HEK293 (cell line): ENCODE measurements around the gene ACIN1.

Experiments used
- CTCF ChIP-seq: fragments of 450-650 bp; formaldehyde crosslinking; IDR thresholded peaks from 2 replicates; pipeline ENCODE4 v1.5.1; 2016; ENCODE audit warnings: missing biosample characterization, missing genetic modification characterization
- EGR2 ChIP-seq: fragments of 450-650 bp; formaldehyde crosslinking; IDR thresholded peaks from 2 replicates; pipeline ENCODE4 v1.5.1; 2016; ENCODE audit warnings: low read depth, missing biosample characterization, missing genetic modification characterization
- PRDM1 ChIP-seq: fragments of 450-650 bp; formaldehyde crosslinking; IDR thresholded peaks from 2 replicates; pipeline ENCODE4; 2016; ENCODE audit warnings: missing biosample characterization, missing genetic modification characterization
- ZBTB1 ChIP-seq: fragments of 450-650 bp; formaldehyde crosslinking; IDR thresholded peaks from 2 replicates; pipeline ENCODE4 v1.5.1; 2016; ENCODE audit warnings: missing biosample characterization, missing genetic modification characterization
- ZBTB11 ChIP-seq: fragments of 450-650 bp; formaldehyde crosslinking; conservative IDR thresholded peaks from 2 replicates; pipeline ENCODE4 v1.5.1; 2016; ENCODE audit warnings: low read depth, missing biosample characterization, missing genetic modification characterization
- ZNF112 ChIP-seq: fragments of 450-650 bp; formaldehyde crosslinking; IDR thresholded peaks from 2 replicates; pipeline ENCODE4 v1.5.0; 2017; ENCODE audit warnings: missing biosample characterization, missing genetic modification characterization
- ZNF221 ChIP-seq: fragments of 450-650 bp; formaldehyde crosslinking; IDR thresholded peaks from 2 replicates; pipeline ENCODE4 v1.5.1; 2017; ENCODE audit warnings: missing biosample characterization, missing genetic modification characterization, borderline replicate concordance
- ZNF26 ChIP-seq: fragments of 450-650 bp; formaldehyde crosslinking; IDR thresholded peaks from 2 replicates; pipeline ENCODE4 v1.5.1; 2016; ENCODE audit warnings: missing biosample characterization, missing genetic modification characterization
- ZNF629 ChIP-seq: fragments of 450-650 bp; formaldehyde crosslinking; IDR thresholded peaks from 2 replicates; pipeline ENCODE4 v1.5.1; 2017; ENCODE audit warnings: missing biosample characterization, missing genetic modification characterization
- TF ChIP-seq, protein P1 (sequence below): fragments of 450-650 bp; formaldehyde crosslinking; IDR thresholded peaks from 2 replicates; pipeline ENCODE4 v1.5.1; 2016; ENCODE audit warnings: missing biosample characterization, missing genetic modification characterization

GRCh38 chr14:23125011-23125410 is 30.1 kb upstream of the ACIN1 start:
- TF ChIP-seq ZBTB11 (tag by site-specific recombination) (no peak), CTCF (no peak), EGR2 (tag by site-specific recombination) (no peak), PRDM1 (tag by site-specific recombination) (no peak), ZNF629 (tag by site-specific recombination) (no peak), ZNF26 (tag by site-specific recombination) (no peak), ZNF221 (tag by site-specific recombination) (no peak), ZNF112 (tag by site-specific recombination) (no peak), ZBTB1 (tag by site-specific recombination) (no peak)
- TF ChIP-seq, protein P1, sequence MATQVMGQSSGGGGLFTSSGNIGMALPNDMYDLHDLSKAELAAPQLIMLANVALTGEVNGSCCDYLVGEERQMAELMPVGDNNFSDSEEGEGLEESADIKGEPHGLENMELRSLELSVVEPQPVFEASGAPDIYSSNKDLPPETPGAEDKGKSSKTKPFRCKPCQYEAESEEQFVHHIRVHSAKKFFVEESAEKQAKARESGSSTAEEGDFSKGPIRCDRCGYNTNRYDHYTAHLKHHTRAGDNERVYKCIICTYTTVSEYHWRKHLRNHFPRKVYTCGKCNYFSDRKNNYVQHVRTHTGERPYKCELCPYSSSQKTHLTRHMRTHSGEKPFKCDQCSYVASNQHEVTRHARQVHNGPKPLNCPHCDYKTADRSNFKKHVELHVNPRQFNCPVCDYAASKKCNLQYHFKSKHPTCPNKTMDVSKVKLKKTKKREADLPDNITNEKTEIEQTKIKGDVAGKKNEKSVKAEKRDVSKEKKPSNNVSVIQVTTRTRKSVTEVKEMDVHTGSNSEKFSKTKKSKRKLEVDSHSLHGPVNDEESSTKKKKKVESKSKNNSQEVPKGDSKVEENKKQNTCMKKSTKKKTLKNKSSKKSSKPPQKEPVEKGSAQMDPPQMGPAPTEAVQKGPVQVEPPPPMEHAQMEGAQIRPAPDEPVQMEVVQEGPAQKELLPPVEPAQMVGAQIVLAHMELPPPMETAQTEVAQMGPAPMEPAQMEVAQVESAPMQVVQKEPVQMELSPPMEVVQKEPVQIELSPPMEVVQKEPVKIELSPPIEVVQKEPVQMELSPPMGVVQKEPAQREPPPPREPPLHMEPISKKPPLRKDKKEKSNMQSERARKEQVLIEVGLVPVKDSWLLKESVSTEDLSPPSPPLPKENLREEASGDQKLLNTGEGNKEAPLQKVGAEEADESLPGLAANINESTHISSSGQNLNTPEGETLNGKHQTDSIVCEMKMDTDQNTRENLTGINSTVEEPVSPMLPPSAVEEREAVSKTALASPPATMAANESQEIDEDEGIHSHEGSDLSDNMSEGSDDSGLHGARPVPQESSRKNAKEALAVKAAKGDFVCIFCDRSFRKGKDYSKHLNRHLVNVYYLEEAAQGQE (tag by site-specific recombination) = no peak
